Nephron progenitor cell (in vitro differentiated cells): ENCODE results near the gene TACO1.

Source experiments
- DNase-seq: peaks from one replicate; pipeline ENCODE4 v3.0.0; 2021
- H3K27ac Mint-ChIP-seq: 2 replicates; pipeline ENCODE4 v1.8.0; 2021; ENCODE audit warnings: mild to moderate bottlenecking, moderate library complexity, mixed read lengths
- H3K27me3 Mint-ChIP-seq: 2 replicates; pipeline ENCODE4 v1.8.0; 2021; ENCODE audit warnings: mild to moderate bottlenecking, low read depth, mixed read lengths; ENCODE audit not compliant: poor library complexity
- H3K36me3 Mint-ChIP-seq: 2 replicates; pipeline ENCODE4 v1.8.0; 2021; ENCODE audit warnings: low read depth, mixed read lengths
- H3K4me1 Mint-ChIP-seq: 2 replicates; pipeline ENCODE4 v1.8.0; 2021; ENCODE audit warnings: mixed read lengths
- H3K4me3 Mint-ChIP-seq: 2 replicates; pipeline ENCODE4 v1.8.0; 2021; ENCODE audit warnings: mild to moderate bottlenecking, moderate library complexity, mixed read lengths
- H3K9me3 Mint-ChIP-seq: 2 replicates; pipeline ENCODE4 v1.8.0; 2021; ENCODE audit warnings: mild to moderate bottlenecking, moderate library complexity, mixed read lengths
- CTCF ChIP-seq: fragments of 200-600 bp; sonication (generic); IDR thresholded peaks from 2 replicates; pipeline ENCODE4 v1.5.0; 2021; ENCODE audit warnings: antibody characterized with exemption

The TACO1 gene

GRCh38 chr17:63600569-63601438 lies at the start of gene TACO1:
TACO1 (plus strand) TSS chr17:63600895; CDS start chr17:63601084, 189 bp downstream.
- Mint-ChIP-seq H3K4me3 (peak within 1 kb of the TSS; percentile 94), H3K27me3 (no peaks in the 10 kb centered on the region)

GRCh38 chr17:63552211-63552610 lies 48.5 kb upstream of the TACO1 start:
- no peak for DNase-seq
- no peak overlapping the region for H3K27ac Mint-ChIP-seq
- H3K4me1 Mint-ChIP-seq: peaks cover 30% of the 10 kb centered on the region
- peaks cover 15% of the 10 kb centered on the region for H3K9me3 Mint-ChIP-seq
- H3K27me3 Mint-ChIP-seq: peaks cover 9% of the 10 kb centered on the region
- peak overlapping the region; percentile 93 for H3K4me3 Mint-ChIP-seq
- no peak for TF ChIP-seq CTCF
- H3K36me3 Mint-ChIP-seq: peaks cover 33% of the 10 kb centered on the region

More at GRCh38 chr17:63600569-63601438, at the start of gene TACO1:
- Mint-ChIP-seq H3K36me3 (peaks cover 7% of the 10 kb centered on the region), H3K9me3 (no peaks in the 10 kb centered on the region), H3K4me1 (peaks cover 17% of the 10 kb centered on the region), H3K27ac (peak within 1 kb of the TSS; percentile 90)
- peak; percentile 84 for DNase-seq
- TF ChIP-seq CTCF: no peak

GRCh38 chr17:63555500-63556156 lies 45.1 kb upstream of the TACO1 start:
- TF ChIP-seq CTCF: no peak
- H3K27ac Mint-ChIP-seq: no peak overlapping the region
- no peak for DNase-seq
- H3K27me3 Mint-ChIP-seq: no peaks in the 10 kb centered on the region
- peaks cover 30% of the 10 kb centered on the region for H3K4me1 Mint-ChIP-seq
- H3K9me3 Mint-ChIP-seq: peaks cover 19% of the 10 kb centered on the region
- H3K36me3 Mint-ChIP-seq: peaks cover 38% of the 10 kb centered on the region
- H3K4me3 Mint-ChIP-seq: no peak overlapping the region

DNA sequence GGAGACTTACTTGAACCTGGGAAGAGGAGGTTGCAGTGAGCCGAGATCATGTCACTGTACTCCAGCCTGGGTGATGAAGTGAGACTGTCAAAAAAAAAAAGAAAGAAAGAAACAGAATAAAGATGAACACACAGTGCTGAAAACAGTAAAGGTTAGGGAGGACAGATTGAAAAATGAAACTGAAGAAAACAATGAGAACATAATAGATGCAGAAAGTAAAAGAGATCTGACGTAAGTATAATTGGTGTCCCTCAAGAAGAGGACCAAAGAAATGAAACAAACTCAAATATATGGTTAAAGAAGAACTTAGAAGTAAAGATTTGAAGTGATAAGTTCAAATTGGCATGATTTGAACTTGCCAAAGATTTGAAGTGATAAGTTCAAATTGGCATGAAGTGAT lies 43.3 kb upstream of the TACO1 start:
- no peak for DNase-seq
- Mint-ChIP-seq H3K9me3 (peaks cover 19% of the 10 kb centered on the region), H3K4me1 (peaks cover 16% of the 10 kb centered on the region), H3K36me3 (peaks cover 38% of the 10 kb centered on the region), H3K4me3 (no peak overlapping the region), H3K27me3 (no peaks in the 10 kb centered on the region), H3K27ac (no peak overlapping the region)
- TF ChIP-seq CTCF: no peak

GRCh38 chr17:63558441-63558840 lies 42.3 kb upstream of the TACO1 start:
- H3K4me3 Mint-ChIP-seq: no peak overlapping the region
- TF ChIP-seq CTCF: no peak
- H3K36me3 Mint-ChIP-seq: peaks cover 33% of the 10 kb centered on the region
- no peak for DNase-seq
- H3K27ac Mint-ChIP-seq: no peak overlapping the region
- H3K4me1 Mint-ChIP-seq: peaks cover 6% of the 10 kb centered on the region
- peaks cover 19% of the 10 kb centered on the region for H3K9me3 Mint-ChIP-seq
- H3K27me3 Mint-ChIP-seq: no peaks in the 10 kb centered on the region
